GM10248 (cell line): ENCODE data around the gene FBXO46.
"Not testable (repeated sequence)": the region's sequence is repeated elsewhere in the genome, so short reads cannot be mapped to it uniquely, and the experiment has no call there.

Source experiments
- CTCF ChIA-PET: fragments of 300-600 bp; sonication (Branson Sonifier 250); formaldehyde crosslinking; extraction: SDS; loops from one replicate; lab custom pipeline; 2021; ENCODE audit warnings: antibody characterized with exemption; lab: Yijun Ruan, JAX
- POLR2A ChIA-PET: fragments of 350-650 bp; sonication (Branson Sonifier 250); formaldehyde crosslinking; extraction: SDS; loops from one replicate; lab custom pipeline; 2020; ENCODE audit warnings: antibody characterized with exemption; lab: Yijun Ruan, JAX
- DNase-seq: peaks from one replicate; pipeline ENCODE4 v3.0.0; 2012; ENCODE audit errors: extremely low spot score
- CTCF ChIP-seq: IDR thresholded peaks from 2 replicates; pipeline ENCODE4 v1.5.1; 2012; ENCODE audit warnings: mild to moderate bottlenecking, low read depth; ENCODE audit errors: extremely low read depth, missing control alignments, control extremely low read depth

The FBXO46 gene

GRCh38 chr19:45693106-45693788, 37.4 kb downstream of the FBXO46 start:
- DNase-seq, result peak; percentile 73

GRCh38 chr19:45692187-45693105, 38.2 kb downstream of the FBXO46 start, which contains the start of gene QPCTL:
Gene QPCTL (plus strand): TSS chr19:45692666. CDS start chr19:45692704, 38 bp downstream.
- no peak for TF ChIP-seq CTCF
- ChIA-PET CTCF (interaction anchor here (0.6 to 6.0 kb wide), 30 partner anchors 13 to 278 kb away, joined by 3 to 100 read pairs (median 5); partner anchors contain the start of genes FBXO46, OPA3 and SIX5), POLR2A (interaction anchor here (0.6 to 1.4 kb wide), 6 partner anchors 11 to 65 kb away, joined by 3 to 9 read pairs (median 4); no protein-coding TSS in a partner anchor)
- peak; percentile 95 for DNase-seq

More at GRCh38 chr19:45693106-45693788, 37.4 kb downstream of the FBXO46 start:
- CTCF ChIA-PET, result interaction anchor here (0.6 to 6.0 kb wide), 32 partner anchors 13 to 279 kb away, joined by 3 to 100 read pairs (median 4); partner anchors contain the start of genes EML2, FBXO46, OPA3 and SIX5
- POLR2A ChIA-PET, result interaction anchor here (1.0 to 1.4 kb wide), 3 partner anchors 13 to 18 kb away, joined by 3 to 9 read pairs (median 4); no protein-coding TSS in a partner anchor
- TF ChIP-seq CTCF, result peak; percentile 93

GRCh38 chr19:45691516-45692186, 39.0 kb downstream of the FBXO46 start, which contains the start of gene SNRPD2:
Gene SNRPD2 (minus strand): TSS chr19:45691953. CDS start chr19:45691888, 65 bp downstream.
- ChIA-PET CTCF (interaction anchor here (0.6 to 6.0 kb wide), 23 partner anchors 12 to 253 kb away, joined by 3 to 100 read pairs (median 5); partner anchors contain the start of genes FBXO46, OPA3 and SIX5), POLR2A (interaction anchor here (0.6 to 1.4 kb wide), 6 partner anchors 10 to 64 kb away, joined by 3 to 9 read pairs (median 4); no protein-coding TSS in a partner anchor)
- no peak for TF ChIP-seq CTCF
- peak; percentile 91 for DNase-seq

GRCh38 chr19:45687599-45687998, 43.1 kb downstream of the FBXO46 start:
- TF ChIP-seq CTCF, result no peak
- CTCF ChIA-PET, result interaction anchor here (1.2 to 2.8 kb wide), 3 partner anchors 10 to 18 kb away, joined by 3 to 12 read pairs (median 5); no protein-coding TSS in a partner anchor
- DNase-seq, result no peak
- POLR2A ChIA-PET, result interaction anchor here (1.1 to 1.2 kb wide), 2 partner anchors 10 to 16 kb away, joined by 3 read pairs; no protein-coding TSS in a partner anchor

- DNase-seq, POLR2A ChIA-PET: not testable (repeated sequence)
- CTCF ChIA-PET, result interaction anchor here (1.0 to 1.6 kb wide), 2 partner anchors 16 to 43 kb away, joined by 3 to 4 read pairs; no protein-coding TSS in a partner anchor
These were observed 45.7 kb downstream of the FBXO46 start for GRCh38 chr19:45685045-45685444.

- TF ChIP-seq CTCF, result no peak
- CTCF ChIA-PET, result interaction anchor here (1.2 to 8.5 kb wide), 6 partner anchors 9 to 197 kb away, joined by 4 to 100 read pairs (median 20); partner anchors contain the start of genes GIPR, QPCTL and SNRPD2
- POLR2A ChIA-PET, result no interaction called here
- no peak for DNase-seq
These were observed 47.8 kb downstream of the FBXO46 start for GRCh38 chr19:45682908-45683307.
